GM18502 (cell line): ENCODE measurements around the gene NBPF1.
"Not testable (repeated sequence)": the region's sequence is repeated elsewhere in the genome, so short reads cannot be mapped to it uniquely, and the experiment has no call there.

Experiments used
- ATAC-seq: cut with Tn5 transposase; IDR thresholded peaks from one replicate; pipeline ENCODE4 v1.9.1; 2021; ENCODE audit warnings: mild to moderate bottlenecking; ENCODE audit not compliant: unreplicated experiment, poor library complexity

NBPF1 gene

DNA sequence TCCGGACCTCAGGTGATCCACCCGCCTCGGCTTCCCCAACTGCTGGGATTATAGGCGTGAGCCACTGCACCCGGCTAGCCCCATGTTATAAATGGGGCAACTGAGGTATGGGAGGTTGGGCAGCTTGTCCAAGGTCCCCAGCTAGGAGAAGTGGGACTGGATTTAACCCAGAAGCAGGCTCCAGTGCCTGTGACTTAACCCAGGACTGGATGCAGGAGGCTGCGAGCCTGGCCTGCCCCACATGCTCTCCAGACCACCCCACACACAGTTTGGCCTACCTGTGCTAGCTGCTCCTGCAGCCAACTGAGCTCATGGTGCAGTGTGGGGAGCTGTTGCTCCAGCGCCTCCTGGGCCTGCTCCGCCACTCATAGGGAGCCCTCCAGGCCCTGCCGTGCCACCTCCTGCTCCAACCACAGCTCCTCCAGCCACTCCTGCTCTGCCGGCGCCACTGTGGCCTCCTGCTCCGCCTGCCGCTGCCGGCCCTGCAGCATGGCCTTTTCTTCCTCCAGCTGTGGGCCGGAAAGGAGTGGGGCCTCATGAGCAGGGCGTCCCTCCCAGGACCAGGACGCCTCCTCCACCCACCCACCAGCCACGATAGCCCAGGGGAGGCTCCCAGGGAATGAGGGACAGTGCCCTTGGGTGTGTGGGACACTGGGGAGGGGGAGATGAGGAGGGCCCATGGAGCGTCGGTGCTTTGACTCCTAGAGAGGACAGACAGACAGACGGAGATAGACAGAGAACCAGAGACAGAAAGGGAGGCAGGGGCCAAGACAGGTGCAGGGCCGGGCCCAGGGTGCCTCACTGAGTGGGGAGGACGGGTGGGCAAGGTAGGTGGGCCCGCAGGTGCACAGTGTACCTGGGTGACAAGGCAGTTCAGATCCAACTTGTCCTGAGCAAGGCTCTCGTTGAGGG lies 12.4 kb upstream of the NBPF1 start:
- no peak for ATAC-seq

- not testable (repeated sequence) for ATAC-seq
Observed at GRCh38 chr1:16623812-16624719, 10.7 kb upstream of the NBPF1 start.

- ATAC-seq: not testable (repeated sequence)
Observed at GRCh38 chr1:16623337-16623736, 10.0 kb upstream of the NBPF1 start.

- not testable (repeated sequence) for ATAC-seq
Observed at GRCh38 chr1:16621681-16622315, 8.4 kb upstream of the NBPF1 start.

- ATAC-seq: no peak
Observed at GRCh38 chr1:16621300-16621658, 7.9 kb upstream of the NBPF1 start.

- not testable (repeated sequence) for ATAC-seq
Observed at GRCh38 chr1:16619803-16620501, 6.6 kb upstream of the NBPF1 start.

GRCh38 chr1:16618719-16619118 lies 5.4 kb upstream of the NBPF1 start:
- ATAC-seq: no peak

- no peak for ATAC-seq
Observed at GRCh38 chr1:16617778-16618580, 4.6 kb upstream of the NBPF1 start.

DNA sequence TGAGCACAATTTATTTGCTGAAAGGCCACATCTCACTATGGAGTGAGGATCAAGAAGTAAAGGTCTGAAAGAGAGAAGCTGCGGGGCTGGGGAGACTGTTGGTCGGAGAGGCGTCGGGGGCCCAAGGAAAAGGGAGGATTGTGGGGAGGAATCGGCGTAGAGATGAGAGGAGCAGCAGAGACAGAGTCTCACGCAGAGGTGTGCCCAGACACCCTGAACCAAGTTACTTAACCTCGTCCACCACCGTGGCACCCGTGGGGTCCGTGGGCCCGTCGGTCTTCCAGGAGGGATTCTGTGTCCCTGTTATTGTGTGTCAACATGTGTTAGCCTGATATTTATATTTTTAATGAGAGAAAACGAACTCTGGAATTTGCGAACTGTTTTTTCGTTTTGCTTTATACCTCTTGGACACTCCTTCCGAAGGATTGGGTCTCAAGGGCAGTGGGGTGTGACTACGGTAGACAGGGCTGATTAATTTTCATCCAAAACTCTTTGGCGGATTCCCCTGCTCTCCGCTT lies 3.8 kb upstream of the NBPF1 start:
- ATAC-seq: no peak

DNA sequence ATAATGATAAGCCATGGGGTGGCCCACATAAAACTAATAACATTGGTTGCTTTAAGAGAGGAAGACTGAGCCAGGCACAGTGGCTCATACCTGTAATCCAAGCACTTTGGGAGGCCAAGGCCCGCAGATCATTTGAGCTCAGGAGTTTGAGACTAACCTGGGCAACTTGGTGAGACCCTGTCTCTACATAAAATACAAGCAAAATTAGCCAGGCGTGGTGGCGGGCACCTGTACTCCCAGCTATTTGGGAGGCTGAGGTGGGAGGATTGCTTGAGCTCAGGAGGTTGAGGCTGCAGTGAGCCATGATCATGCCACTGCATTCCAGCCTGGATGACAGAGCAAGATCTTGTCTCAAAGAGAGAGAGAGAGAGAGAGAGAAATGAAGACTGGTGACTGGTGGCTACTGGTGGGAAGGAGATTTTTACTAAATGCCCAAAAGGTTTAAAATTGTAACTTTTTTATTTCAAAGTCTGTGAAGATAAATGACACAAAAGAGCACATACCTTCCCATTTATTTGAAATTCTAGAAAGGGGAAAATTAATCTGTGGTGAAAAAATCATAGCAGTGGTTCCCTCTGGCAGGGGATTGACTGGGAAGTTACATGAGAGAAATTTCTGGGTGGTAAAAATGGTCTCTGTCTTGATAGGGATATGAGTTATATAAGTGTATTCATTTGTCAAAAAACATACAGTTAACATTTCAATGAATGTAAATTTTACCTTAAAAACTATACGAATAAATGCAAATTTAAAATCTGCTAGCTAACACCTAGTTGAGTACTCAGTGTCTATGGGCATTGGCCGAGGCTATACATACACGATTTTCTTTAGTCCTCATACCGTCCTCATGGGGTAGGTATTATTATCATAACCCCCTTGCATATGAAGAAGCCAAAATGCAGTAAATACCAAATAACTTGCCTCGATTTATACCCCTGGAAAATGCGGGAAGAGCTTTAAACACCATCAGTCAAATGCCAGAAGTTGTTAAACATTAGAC lies 2.2 kb upstream of the NBPF1 start:
- ATAC-seq: no peak

- ATAC-seq: no peak
Observed at GRCh38 chr1:16614361-16615252, 1.2 kb upstream of the NBPF1 start.

- no peak for ATAC-seq
Observed at GRCh38 chr1:16612332-16613172, 812 bp downstream of the NBPF1 start.

DNA sequence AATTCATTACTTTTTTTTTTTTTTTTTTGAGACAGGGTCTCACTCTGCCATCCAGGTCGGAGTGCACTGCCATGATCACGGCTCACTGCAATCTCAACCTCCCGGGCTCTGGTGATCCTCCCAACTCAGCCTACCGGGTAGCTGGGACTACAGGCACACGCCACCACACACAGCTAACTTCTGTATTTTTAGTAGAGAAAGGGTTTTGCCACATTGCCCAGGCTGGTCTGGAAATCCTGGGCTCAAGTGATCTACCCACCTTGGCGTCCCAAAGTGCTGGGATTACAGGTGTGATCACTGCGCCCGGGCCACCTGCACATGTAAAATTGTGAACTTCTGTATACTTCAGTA lies 1.4 kb downstream of the NBPF1 start:
- ATAC-seq: not testable (repeated sequence)

- ATAC-seq: not testable (repeated sequence)
Observed at GRCh38 chr1:16611164-16611563, 2.2 kb downstream of the NBPF1 start.

- not testable (repeated sequence) for ATAC-seq
Observed at GRCh38 chr1:16610553-16610952, 2.8 kb downstream of the NBPF1 start.

DNA sequence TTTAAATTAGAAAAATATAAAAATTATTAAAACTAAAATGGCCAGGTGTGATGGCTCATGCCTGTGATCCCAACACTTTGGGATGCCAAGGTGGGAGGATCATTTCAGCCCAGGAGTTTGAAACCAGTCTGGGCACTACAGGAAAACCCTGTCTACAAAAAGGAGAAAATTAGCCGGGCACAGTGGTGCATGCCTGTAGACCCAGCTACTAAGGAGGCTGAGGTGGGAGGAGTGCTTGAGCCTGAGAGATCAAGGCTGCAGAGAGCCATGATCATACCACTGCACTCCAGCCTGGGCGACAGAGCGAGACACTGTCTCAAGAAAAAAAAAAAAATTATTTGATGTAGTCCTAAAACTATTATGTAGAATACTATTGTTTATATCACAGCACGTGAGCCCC lies 3.6 kb downstream of the NBPF1 start:
- ATAC-seq: not testable (repeated sequence)
